HCT116 (cell line): ENCODE data around the gene LOXHD1. TPM values are rescaled to one million over a fixed set of nuclear protein-coding genes. Genes with fewer than 3 reads are reported as not detected.

Experiments
- ATAC-seq: fragments of 200-7000 bp; cut with Tn5 transposase; 2 replicates; pipeline ENCODE4 v1.9.1; 2020; ENCODE audit warnings: mild to moderate bottlenecking, moderate library complexity
- BruUV-seq: library from RNA; stranded (reverse); fragments of 400-500 nt; replicated peaks from 2 replicates; lab custom pipeline; 2021; lab: Mats Ljungman, UMichigan
- CTCF ChIA-PET: fragments of 300-600 bp; sonication (Branson Sonifier 250); formaldehyde crosslinking; loops from one replicate; lab custom pipeline; 2021; ENCODE audit warnings: antibody characterized with exemption; lab: Charles Lee
- POLR2A ChIA-PET: fragments of 300-600, 350-600 bp; sonication (Branson Sonifier 250); formaldehyde crosslinking; loops from one replicate; lab custom pipeline; 2021; ENCODE audit warnings: antibody characterized with exemption; lab: Charles Lee
- RAD21 ChIA-PET, 2 experiments: fragments of 300-600 bp; sonication (Branson Sonifier 250); formaldehyde crosslinking; loops; one replicate each; lab custom pipeline; 2023; ENCODE audit warnings: low total read pairs in 2 of 2; ENCODE audit not compliant: uncharacterized antibody in 2 of 2, unreplicated experiment in 2 of 2, low non-redundant PET in 1 of 2; lab: Charles Lee
- DNase-seq: peaks from one replicate; pipeline ENCODE4 v3.0.0-alpha.2; 2010; ENCODE audit warnings: low read depth, low spot score
- H2AFZ ChIP-seq: fragments of 200-600 bp; shearing (Covaris generic), sonication (generic); 2 replicates; pipeline ENCODE4 v1.6.1; 2017; ENCODE audit warnings: low read depth, mixed run types, mixed read lengths, antibody characterized with exemption, low read length; ENCODE audit not compliant: poor library complexity, severe bottlenecking
- H3K27ac ChIP-seq: 2 replicates; pipeline ENCODE4 v1.5.1; 2012; ENCODE audit warnings: low read depth, low read length
- H3K27me3 ChIP-seq: fragments of 200-600 bp; sonication (generic); 2 replicates; pipeline ENCODE4 v1.6.1; 2016; ENCODE audit warnings: mixed run types, low read length, mixed read lengths; ENCODE audit not compliant: insufficient read depth
- H3K36me3 ChIP-seq, 2 experiments: fragments of 200-500 bp in 1 of 2; fragments of 200-600 bp in 1 of 2; sonication (Bioruptor generic) in 1 of 2; sonication (generic) in 1 of 2; 2 replicates each; pipeline versions ENCODE4 v1.5.1 to v1.6.1; 2014 to 2016; ENCODE audit warnings: low read length in 2 of 2, inconsistent platforms in 1 of 2, mixed read lengths in 1 of 2, mixed run types in 1 of 2; ENCODE audit not compliant: insufficient read depth in 2 of 2, control insufficient read depth in 1 of 2
- H3K4me1 ChIP-seq, 2 experiments: fragments of 200-600 bp in 1 of 2; sonication (generic) in 1 of 2; 2 replicates each; pipeline versions ENCODE4 v1.5.1 to v1.6.1; 2012 to 2017; ENCODE audit warnings: low read length in 2 of 2, inconsistent platforms in 1 of 2, mild to moderate bottlenecking in 1 of 2, mixed read lengths in 1 of 2, mixed run types in 1 of 2, moderate library complexity in 1 of 2; ENCODE audit not compliant: insufficient read depth in 2 of 2, control insufficient read depth in 1 of 2
- H3K4me2 ChIP-seq: fragments of 200-600 bp; sonication (generic); 2 replicates; pipeline ENCODE4 v1.6.1; 2017; ENCODE audit warnings: mixed run types, low read length, mixed read lengths
- H3K4me3 ChIP-seq, 2 experiments: fragments of 200-600 bp in 1 of 2; sonication (generic) in 1 of 2; replicated peaks in 1 of 2; 2 replicates each; pipeline ENCODE4 v1.5.1; 2011 to 2016; ENCODE audit warnings: low read length in 2 of 2, control low read depth in 1 of 2, low read depth in 1 of 2, mild to moderate bottlenecking in 1 of 2, mixed read lengths in 1 of 2, mixed run types in 1 of 2
- H3K79me2 ChIP-seq: fragments of 200-600 bp; sonication (generic); 2 replicates; pipeline ENCODE4 v1.6.1; 2017; ENCODE audit warnings: mild to moderate bottlenecking, mixed run types, low read length, moderate library complexity, mixed read lengths; ENCODE audit not compliant: insufficient read depth
- H3K9ac ChIP-seq: fragments of 200-600 bp; sonication (generic); 2 replicates; pipeline ENCODE4 v1.6.1; 2016; ENCODE audit warnings: low read length, mixed read lengths
- H3K9me2 ChIP-seq: fragments of 200-600 bp; sonication (generic), shearing (Covaris generic); 2 replicates; pipeline ENCODE4 v1.6.1; 2017; ENCODE audit warnings: mixed run types, mild to moderate bottlenecking, moderate library complexity; ENCODE audit not compliant: insufficient read depth
- H3K9me3 ChIP-seq, 2 experiments: fragments of 200-500 bp in 1 of 2; fragments of 200-600 bp in 1 of 2; sonication (Bioruptor generic) in 1 of 2; sonication (generic) in 1 of 2; 2 replicates each; pipeline ENCODE4 v1.6.1; 2014 to 2017; ENCODE audit warnings: low read length in 2 of 2, mixed read lengths in 2 of 2, inconsistent platforms in 1 of 2, low read depth in 1 of 2, mild to moderate bottlenecking in 1 of 2, mixed run types in 1 of 2, moderate library complexity in 1 of 2; ENCODE audit not compliant: control insufficient read depth in 1 of 2, insufficient read depth in 1 of 2
- H4K20me1 ChIP-seq: fragments of 200-600 bp; sonication (generic), shearing (Covaris generic); 2 replicates; pipeline ENCODE4 v1.6.1; 2017; ENCODE audit warnings: mixed run types, mild to moderate bottlenecking, moderate library complexity; ENCODE audit not compliant: insufficient read depth
- ELF1 ChIP-seq: IDR thresholded peaks from 2 replicates; pipeline ENCODE4 v1.6.1; 2012; ENCODE audit warnings: low read depth, borderline replicate concordance
- EZH2phosphoT487 ChIP-seq: fragments of 200-600 bp; IDR thresholded peaks from 2 replicates; pipeline ENCODE4 v1.6.1; 2018; ENCODE audit warnings: antibody characterized with exemption, borderline replicate concordance
- FOSL1 ChIP-seq: IDR thresholded peaks from 2 replicates; pipeline ENCODE4 v1.6.1; 2012; ENCODE audit warnings: low read depth
- RAD21 ChIP-seq: IDR thresholded peaks from 2 replicates; pipeline ENCODE4 v1.6.1; 2012; ENCODE audit warnings: low read depth, mild to moderate bottlenecking
- SIN3A ChIP-seq: IDR thresholded peaks from 2 replicates; pipeline ENCODE4 v1.6.1; 2012; ENCODE audit warnings: low read depth
- TCF7L2 ChIP-seq: IDR thresholded peaks from 2 replicates; pipeline ENCODE4 v1.7.0; 2011; ENCODE audit warnings: borderline replicate concordance, inconsistent platforms; ENCODE audit not compliant: insufficient read depth, insufficient read length; ENCODE audit errors: extremely low read depth
- intact Hi-C: fragments of 100-400 bp; cut with micrococcal nuclease; formaldehyde crosslinking; loops from 2 replicates; pipeline ENCODE4 v1.10.0; 2022
- total RNA-seq: library from RNA; stranded (reverse); gene quantifications from one replicate; pipeline ENCODE4 v1.2.1, GENCODE V29; 2021; ENCODE audit not compliant: unreplicated experiment
- TF ChIP-seq, protein P1 (sequence below), 3 experiments: fragments of 200-600 bp in 1 of 3; sonication (generic) in 1 of 3; IDR thresholded peaks in 2 of 3; conservative IDR thresholded peaks in 1 of 3; 2 replicates each; pipeline ENCODE4 v1.5.1; 2012 to 2017; ENCODE audit warnings: low read depth in 2 of 3, low read length in 2 of 3, antibody characterized with exemption in 1 of 3, borderline replicate concordance in 1 of 3, control low read depth in 1 of 3, mild to moderate bottlenecking in 1 of 3, mixed read lengths in 1 of 3, mixed run types in 1 of 3, moderate library complexity in 1 of 3; ENCODE audit not compliant: insufficient read depth in 1 of 3
- TF ChIP-seq, protein P2 (sequence below): IDR thresholded peaks from 2 replicates; pipeline ENCODE4 v1.6.1; 2012

Gene LOXHD1
- total RNA-seq, 1 experiment from 2014 or later, result not detected

DNA sequence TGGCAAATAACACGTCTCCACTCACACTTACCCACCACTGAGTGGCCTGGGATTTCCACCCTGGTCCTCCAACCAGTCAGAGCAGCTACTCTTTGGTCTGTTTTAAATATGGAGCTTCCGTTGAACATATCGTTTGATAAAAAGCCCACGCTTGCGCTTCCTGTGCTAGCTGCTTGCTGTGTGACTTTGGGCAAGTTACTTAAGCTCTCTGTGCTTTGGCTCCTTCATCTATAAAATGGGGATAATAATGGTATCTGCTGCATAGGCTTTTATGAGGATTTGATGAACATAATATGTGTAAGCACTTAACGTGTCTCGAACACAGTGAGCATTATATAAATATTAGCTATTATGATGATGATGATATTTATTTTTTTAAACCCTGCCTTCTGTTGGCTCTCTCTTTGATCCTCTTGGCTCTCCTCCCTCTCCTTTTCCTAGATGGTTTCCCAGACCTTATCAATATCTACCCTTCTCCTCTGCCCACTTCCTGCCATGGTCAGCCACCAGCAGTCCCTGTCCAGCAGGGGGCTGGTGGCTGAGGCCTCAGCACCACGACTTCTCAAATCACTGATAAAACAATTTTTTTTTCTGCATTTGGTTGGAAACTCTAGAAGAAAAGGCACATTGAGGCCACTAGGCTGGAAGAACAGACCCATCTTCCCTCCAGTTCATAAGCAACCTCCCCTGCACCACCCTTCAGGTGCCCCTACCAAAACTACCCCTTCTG, 191.9 kb downstream of the LOXHD1 start:
- Histone ChIP-seq H3K27ac (no peak overlapping the region), H3K27me3 (peaks cover 22% of the 10 kb centered on the region), H4K20me1 (no peaks in the 10 kb centered on the region), H3K9ac (no peak overlapping the region), H3K36me3 (no peaks in the 10 kb centered on the region), H3K4me1 (no peaks in the 10 kb centered on the region), H3K9me3 (no peaks in the 10 kb centered on the region), H3K79me2 (no peaks in the 10 kb centered on the region), H2AFZ (no peak overlapping the region), H3K9me2 (no peaks in the 10 kb centered on the region), H3K4me2 (no peak overlapping the region), H3K4me3 (no peak overlapping the region)
- TF ChIP-seq, protein P1, sequence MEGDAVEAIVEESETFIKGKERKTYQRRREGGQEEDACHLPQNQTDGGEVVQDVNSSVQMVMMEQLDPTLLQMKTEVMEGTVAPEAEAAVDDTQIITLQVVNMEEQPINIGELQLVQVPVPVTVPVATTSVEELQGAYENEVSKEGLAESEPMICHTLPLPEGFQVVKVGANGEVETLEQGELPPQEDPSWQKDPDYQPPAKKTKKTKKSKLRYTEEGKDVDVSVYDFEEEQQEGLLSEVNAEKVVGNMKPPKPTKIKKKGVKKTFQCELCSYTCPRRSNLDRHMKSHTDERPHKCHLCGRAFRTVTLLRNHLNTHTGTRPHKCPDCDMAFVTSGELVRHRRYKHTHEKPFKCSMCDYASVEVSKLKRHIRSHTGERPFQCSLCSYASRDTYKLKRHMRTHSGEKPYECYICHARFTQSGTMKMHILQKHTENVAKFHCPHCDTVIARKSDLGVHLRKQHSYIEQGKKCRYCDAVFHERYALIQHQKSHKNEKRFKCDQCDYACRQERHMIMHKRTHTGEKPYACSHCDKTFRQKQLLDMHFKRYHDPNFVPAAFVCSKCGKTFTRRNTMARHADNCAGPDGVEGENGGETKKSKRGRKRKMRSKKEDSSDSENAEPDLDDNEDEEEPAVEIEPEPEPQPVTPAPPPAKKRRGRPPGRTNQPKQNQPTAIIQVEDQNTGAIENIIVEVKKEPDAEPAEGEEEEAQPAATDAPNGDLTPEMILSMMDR (IDR thresholded peaks at IDR 0.05 in 2 of 3, conservative IDR thresholded peaks at IDR 0.05 in 1 of 3; ENCODE audit: borderline replicate concordance in 1 of 3, insufficient read depth in 1 of 3, low read depth in 2 of 3, low read length in 2 of 3), result peak in 2 of 3 experiments; percentile 51 to 59; a peak in 4 of 6 replicates
- no peak for TF ChIP-seq EZH2phosphoT487
- TF ChIP-seq, protein P2, sequence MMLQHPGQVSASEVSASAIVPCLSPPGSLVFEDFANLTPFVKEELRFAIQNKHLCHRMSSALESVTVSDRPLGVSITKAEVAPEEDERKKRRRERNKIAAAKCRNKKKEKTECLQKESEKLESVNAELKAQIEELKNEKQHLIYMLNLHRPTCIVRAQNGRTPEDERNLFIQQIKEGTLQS, result no peak
- no peak for TF ChIP-seq SIN3A
- no peak for TF ChIP-seq TCF7L2
- TF ChIP-seq ELF1, result no peak
- TF ChIP-seq FOSL1, result no peak
- no peak for TF ChIP-seq RAD21
- intact Hi-C loops, result no loop called here
- POLR2A ChIA-PET, result no interaction called here
- ATAC-seq (peak; percentile 66), DNase-seq (no peak)
- RAD21 ChIA-PET, result no interaction called here
- CTCF ChIA-PET, result no interaction called here
- BruUV-seq, result no TSS peak
